ENCODE data around the gene CREBZF.
"Not testable (repeated sequence)": the region's sequence is repeated elsewhere in the genome, so short reads cannot be mapped to it uniquely, and the experiment has no call there.

Gene CREBZF

DNA sequence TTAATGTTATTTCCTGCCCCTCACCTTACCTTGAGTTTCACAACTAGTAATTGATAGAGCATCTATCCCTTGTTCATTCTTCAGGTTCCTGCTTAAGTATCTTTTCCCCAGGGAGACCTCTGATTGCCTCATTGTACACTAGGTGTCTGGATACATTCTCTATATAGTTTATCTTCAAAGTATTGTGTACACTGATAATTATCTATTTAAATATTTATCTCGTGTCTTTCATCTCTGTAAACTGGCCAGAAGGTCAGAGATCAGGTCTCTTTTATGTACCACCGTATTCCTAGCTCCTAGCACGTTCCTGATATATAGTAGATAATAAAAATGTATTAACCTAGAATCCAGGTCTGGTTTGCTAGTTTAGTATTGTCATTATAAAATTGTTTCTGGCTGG, 30.2 kb downstream of the CREBZF start:
- no peak for DNase-seq (ENCODE audit: insufficient read length, low spot score)
- FAIRE-seq, result no peak
- TF ChIP-seq POLR2A (IDR thresholded peaks at IDR 0.05; ENCODE audit: low read depth, low read length), result no peak
- no peak for TF ChIP-seq TAF1 (IDR thresholded peaks at IDR 0.05; ENCODE audit: low read depth, low read length)
- TF ChIP-seq PAX5 (IDR thresholded peaks at IDR 0.05; ENCODE audit: insufficient read depth, low read length, severe bottlenecking), result no peak
- TF ChIP-seq POU2F2 (IDR thresholded peaks at IDR 0.05; ENCODE audit: low read depth, low read length), result no peak
- no peak for TF ChIP-seq POLR2AphosphoS5 (IDR thresholded peaks at IDR 0.05; ENCODE audit: low read depth, low read length)
- TF ChIP-seq SPI1 (IDR thresholded peaks at IDR 0.05; ENCODE audit: low read depth, low read length), result no peak

DNA sequence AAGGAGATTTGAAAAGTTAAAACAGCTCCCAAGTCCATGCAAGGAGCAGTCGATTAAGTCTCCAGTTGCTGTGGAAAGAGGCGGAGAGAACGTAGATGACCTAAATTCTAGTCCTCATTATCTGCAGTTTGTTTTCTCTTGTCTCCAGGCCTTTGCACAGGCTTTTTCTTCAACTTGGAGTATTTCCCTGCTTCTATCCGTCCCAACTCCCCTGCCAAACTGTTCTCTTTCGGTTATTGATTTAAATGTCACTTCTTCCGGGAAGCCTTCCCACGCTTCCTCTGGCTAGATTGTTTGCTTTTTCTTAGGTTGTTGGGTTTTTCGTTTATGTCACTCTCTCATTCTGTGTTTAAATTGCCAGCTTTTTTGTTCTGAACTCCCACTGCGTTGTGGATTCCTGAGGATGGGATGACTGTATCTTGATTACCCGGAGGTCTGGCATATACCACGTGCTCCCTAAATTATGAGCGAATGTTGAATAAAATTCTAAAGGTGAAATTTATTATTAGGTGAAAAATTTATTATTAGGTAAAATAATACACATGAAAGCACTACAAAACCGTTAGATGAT, 36.1 kb downstream of the CREBZF start:
- FAIRE-seq (no peak), DNase-seq (ENCODE audit: insufficient read length, low spot score) (no peak)
- TF ChIP-seq SPI1 (IDR thresholded peaks at IDR 0.05; ENCODE audit: low read depth, low read length), result no peak
- TF ChIP-seq TAF1 (IDR thresholded peaks at IDR 0.05; ENCODE audit: low read depth, low read length), result 0 out of 2 replicates have a peak, but pooled peaks have one; percentile 12

- peak; percentile 93 for FAIRE-seq
- TF ChIP-seq SPI1 (IDR thresholded peaks at IDR 0.05; ENCODE audit: low read depth, low read length), result peak; percentile 41; the same call in 1 of the 2 replicates
- TF ChIP-seq POU2F2 (IDR thresholded peaks at IDR 0.05; ENCODE audit: low read depth, low read length), result peak; percentile 58; the same call in 1 of the 2 replicates
- peak; percentile 94 for TF ChIP-seq POLR2A (IDR thresholded peaks at IDR 0.05; ENCODE audit: low read depth, low read length)
- TF ChIP-seq POLR2AphosphoS5 (IDR thresholded peaks at IDR 0.05; ENCODE audit: low read depth, low read length), result peak; percentile 93
- TF ChIP-seq TAF1 (IDR thresholded peaks at IDR 0.05; ENCODE audit: low read depth, low read length), result peak; percentile 78
- TF ChIP-seq PAX5 (IDR thresholded peaks at IDR 0.05; ENCODE audit: insufficient read depth, low read length, severe bottlenecking), result peak; percentile 76
- DNase-seq (ENCODE audit: insufficient read length, low spot score), result peak; percentile 53
Observed at GRCh38 chr11:85627998-85628770, 36.7 kb downstream of the CREBZF start, which contains the start of gene TMEM126B. Gene TMEM126B (plus strand): TSS chr11:85628593. CDS start chr11:85628608, 15 bp downstream.

DNA sequence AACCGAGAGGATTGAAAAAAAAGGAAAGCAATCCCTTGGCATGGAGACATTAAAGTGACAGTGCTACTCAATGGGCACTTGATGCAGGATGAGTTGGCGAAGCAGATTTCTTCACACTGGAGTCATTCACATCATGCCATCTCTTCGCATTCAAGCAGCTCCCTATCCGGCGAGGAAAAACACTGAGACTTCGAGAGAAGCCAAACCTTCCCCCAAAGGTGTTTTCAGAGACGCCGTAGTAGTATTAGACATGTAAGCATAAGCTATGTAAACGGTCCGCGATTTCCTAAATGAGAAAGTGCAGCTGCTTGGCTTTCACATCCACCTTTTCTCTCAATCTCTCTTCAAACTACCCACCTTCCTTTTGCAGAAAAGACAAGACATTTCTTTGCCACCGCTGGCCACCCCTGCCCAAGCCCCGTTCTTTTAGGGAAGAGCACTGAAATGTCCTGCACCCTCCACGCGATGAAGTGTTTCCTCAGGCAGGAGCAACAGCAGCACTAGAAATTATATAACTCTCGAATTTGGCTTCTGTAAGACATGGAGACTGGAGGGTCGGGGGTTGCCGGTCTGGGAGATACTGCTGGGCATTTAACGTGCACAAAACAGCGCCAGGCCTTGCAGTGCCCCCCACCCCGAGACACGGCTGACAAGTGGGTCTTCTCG, 37.5 kb downstream of the CREBZF start, which contains the start of gene DLG2:
Gene DLG2 (minus strand): TSS at position 13 of the 666 bp plus-strand sequence.
- DNase-seq (ENCODE audit: insufficient read length, low spot score), result no peak
- no peak for FAIRE-seq

DNA sequence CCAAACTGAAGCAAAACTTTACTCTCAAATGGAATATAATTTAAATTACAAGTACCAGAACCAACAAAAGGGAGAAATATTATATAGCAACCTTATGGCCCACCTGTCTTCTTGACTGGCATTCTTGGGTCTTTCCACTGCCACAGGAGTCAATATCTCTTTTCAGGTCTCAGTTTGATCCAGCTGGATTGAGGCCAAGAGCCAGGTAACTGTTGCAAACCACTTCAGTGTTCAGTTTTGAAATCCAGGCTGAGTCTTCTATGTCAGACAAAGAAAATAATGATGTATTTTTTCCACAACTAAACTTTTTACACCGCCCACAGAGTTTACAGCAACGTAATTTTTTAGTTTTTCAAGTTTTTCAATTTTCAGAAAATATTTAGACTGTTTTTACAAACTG, 38.4 kb downstream of the CREBZF start:
- TF ChIP-seq PAX5 (IDR thresholded peaks at IDR 0.05; ENCODE audit: insufficient read depth, low read length, severe bottlenecking), result no peak
- TF ChIP-seq POLR2A (IDR thresholded peaks at IDR 0.05; ENCODE audit: low read depth, low read length), result no peak
- DNase-seq (ENCODE audit: insufficient read length, low spot score), result no peak
- no peak for FAIRE-seq

More for the DNA sequence above, 37.5 kb downstream of the CREBZF start, which contains the start of gene DLG2:
- TF ChIP-seq TAF1 (IDR thresholded peaks at IDR 0.05; ENCODE audit: low read depth, low read length) (no peak), POLR2AphosphoS5 (IDR thresholded peaks at IDR 0.05; ENCODE audit: low read depth, low read length) (no peak), POLR2A (IDR thresholded peaks at IDR 0.05; ENCODE audit: low read depth, low read length) (no peak), PAX5 (IDR thresholded peaks at IDR 0.05; ENCODE audit: insufficient read depth, low read length, severe bottlenecking) (no peak), SPI1 (IDR thresholded peaks at IDR 0.05; ENCODE audit: low read depth, low read length) (no peak), POU2F2 (IDR thresholded peaks at IDR 0.05; ENCODE audit: low read depth, low read length) (no peak)

GRCh38 chr11:85620256-85620655, 44.7 kb downstream of the CREBZF start:
- FAIRE-seq (no peak), DNase-seq (ENCODE audit: insufficient read length, low spot score) (no peak)
- TF ChIP-seq POLR2AphosphoS5 (IDR thresholded peaks at IDR 0.05; ENCODE audit: low read depth, low read length) (no peak), POLR2A (IDR thresholded peaks at IDR 0.05; ENCODE audit: low read depth, low read length) (no peak), PAX5 (IDR thresholded peaks at IDR 0.05; ENCODE audit: insufficient read depth, low read length, severe bottlenecking) (no peak), TAF1 (IDR thresholded peaks at IDR 0.05; ENCODE audit: low read depth, low read length) (no peak), SPI1 (IDR thresholded peaks at IDR 0.05; ENCODE audit: low read depth, low read length) (no peak), POU2F2 (IDR thresholded peaks at IDR 0.05; ENCODE audit: low read depth, low read length) (no peak)

DNA sequence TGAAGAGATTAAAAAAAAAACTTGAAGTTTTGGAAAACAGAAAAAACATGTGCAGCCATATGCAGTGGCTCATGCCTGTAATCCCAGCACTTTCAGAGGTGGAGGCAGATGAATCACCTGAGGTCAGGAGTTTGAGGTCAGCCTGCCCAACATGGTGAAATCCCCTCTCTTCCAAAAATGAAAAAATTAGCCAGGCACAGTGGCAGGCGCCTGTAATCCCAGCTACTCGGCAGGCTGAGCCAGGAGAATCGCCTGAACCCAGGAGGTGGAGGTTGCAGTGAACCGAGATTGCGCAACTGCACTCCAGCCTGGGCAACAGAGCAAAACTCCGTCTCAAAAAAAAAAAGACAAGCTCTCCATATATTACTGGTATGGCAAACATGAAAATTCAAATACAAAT, 45.4 kb downstream of the CREBZF start:
- DNase-seq (ENCODE audit: insufficient read length, low spot score) (no peak), FAIRE-seq (no peak)
- TF ChIP-seq TAF1 (IDR thresholded peaks at IDR 0.05; ENCODE audit: low read depth, low read length) (no peak), SPI1 (IDR thresholded peaks at IDR 0.05; ENCODE audit: low read depth, low read length) (no peak), POU2F2 (IDR thresholded peaks at IDR 0.05; ENCODE audit: low read depth, low read length) (no peak), POLR2A (IDR thresholded peaks at IDR 0.05; ENCODE audit: low read depth, low read length) (no peak), POLR2AphosphoS5 (IDR thresholded peaks at IDR 0.05; ENCODE audit: low read depth, low read length) (no peak), PAX5 (IDR thresholded peaks at IDR 0.05; ENCODE audit: insufficient read depth, low read length, severe bottlenecking) (no peak)

- DNase-seq (ENCODE audit: insufficient read length, low spot score); FAIRE-seq: not testable (repeated sequence)
Observed at GRCh38 chr11:85611643-85612042, 53.3 kb downstream of the CREBZF start.

Data from GM12891 (cell line).